Lower leg skin (tissue), 3 donors: Measurements from ENCODE around the gene ZNF383.

Experiments
- POLR2A ChIP-seq, 2 donors: fragments of 450-650 bp; IDR thresholded peaks; one replicate each; pipeline ENCODE4 v1.6.1; 2016 to 2017; ENCODE audit warnings: antibody characterized with exemption in 2 of 2, mild to moderate bottlenecking in 1 of 2, moderate library complexity in 1 of 2
- TF ChIP-seq, protein P1 (sequence below), 3 donors: fragments of 450-650 bp; IDR thresholded peaks; one replicate each; pipeline ENCODE4 v1.5.1; 2016; ENCODE audit warnings: antibody characterized with exemption in 3 of 3, mild to moderate bottlenecking in 3 of 3, moderate library complexity in 2 of 3

DNA sequence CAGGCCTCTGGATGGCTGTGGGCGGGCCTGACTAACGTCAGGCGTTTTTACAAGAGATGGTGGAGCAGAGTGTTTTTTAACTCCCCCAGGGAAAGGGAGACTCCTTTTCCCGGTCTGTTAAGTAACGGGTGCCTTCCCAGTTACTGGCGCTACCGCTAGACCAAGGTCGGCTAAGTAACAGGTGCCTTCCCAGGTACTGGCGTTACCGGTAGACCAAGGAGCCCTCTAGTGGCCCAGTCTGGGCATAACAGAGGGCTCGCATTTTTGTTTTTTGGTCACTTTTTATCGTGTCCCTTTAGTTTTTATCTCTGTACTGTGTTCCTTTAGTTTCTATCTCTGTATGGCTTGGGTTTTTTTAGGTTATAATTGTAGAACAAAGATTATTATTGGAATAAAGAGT is 10.0 kb downstream of the ZNF383 start:
- TF ChIP-seq, protein P1, sequence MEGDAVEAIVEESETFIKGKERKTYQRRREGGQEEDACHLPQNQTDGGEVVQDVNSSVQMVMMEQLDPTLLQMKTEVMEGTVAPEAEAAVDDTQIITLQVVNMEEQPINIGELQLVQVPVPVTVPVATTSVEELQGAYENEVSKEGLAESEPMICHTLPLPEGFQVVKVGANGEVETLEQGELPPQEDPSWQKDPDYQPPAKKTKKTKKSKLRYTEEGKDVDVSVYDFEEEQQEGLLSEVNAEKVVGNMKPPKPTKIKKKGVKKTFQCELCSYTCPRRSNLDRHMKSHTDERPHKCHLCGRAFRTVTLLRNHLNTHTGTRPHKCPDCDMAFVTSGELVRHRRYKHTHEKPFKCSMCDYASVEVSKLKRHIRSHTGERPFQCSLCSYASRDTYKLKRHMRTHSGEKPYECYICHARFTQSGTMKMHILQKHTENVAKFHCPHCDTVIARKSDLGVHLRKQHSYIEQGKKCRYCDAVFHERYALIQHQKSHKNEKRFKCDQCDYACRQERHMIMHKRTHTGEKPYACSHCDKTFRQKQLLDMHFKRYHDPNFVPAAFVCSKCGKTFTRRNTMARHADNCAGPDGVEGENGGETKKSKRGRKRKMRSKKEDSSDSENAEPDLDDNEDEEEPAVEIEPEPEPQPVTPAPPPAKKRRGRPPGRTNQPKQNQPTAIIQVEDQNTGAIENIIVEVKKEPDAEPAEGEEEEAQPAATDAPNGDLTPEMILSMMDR (IDR thresholded peaks at IDR 0.05): no peak
- no peak for TF ChIP-seq POLR2A (IDR thresholded peaks at IDR 0.05)
